OCI-LY1 (cell line): ENCODE data around the gene SDC3.
"Not testable (repeated sequence)": the region's sequence is repeated elsewhere in the genome, so short reads cannot be mapped to it uniquely, and the experiment has no call there.

Source experiments
- H2AFZ ChIP-seq: fragments of 200-600 bp; sonication (generic), shearing (Covaris generic); 2 replicates; pipeline ENCODE4 v1.6.0; 2014; ENCODE audit warnings: antibody characterized with exemption, mild to moderate bottlenecking, low read length
- H3F3A ChIP-seq: fragments of 200-600 bp; sonication (generic), shearing (Covaris generic); 2 replicates; pipeline ENCODE4 v1.6.0; 2014; ENCODE audit warnings: mild to moderate bottlenecking, antibody characterized with exemption, low read length, moderate library complexity; ENCODE audit not compliant: insufficient read depth
- H3K27ac ChIP-seq: fragments of 200-600 bp; sonication (generic); 2 replicates; pipeline ENCODE4 v1.5.1; 2014; ENCODE audit warnings: low read length, mixed run types, mild to moderate bottlenecking, low read depth; ENCODE audit not compliant: poor library complexity, severe bottlenecking
- H3K27me3 ChIP-seq: fragments of 200-600 bp; sonication (generic); 2 replicates; pipeline ENCODE4 v1.6.0; 2014; ENCODE audit warnings: antibody characterized with exemption, mild to moderate bottlenecking, low read length, moderate library complexity; ENCODE audit not compliant: insufficient read depth
- H3K36me3 ChIP-seq: fragments of 200-600 bp; sonication (generic); 2 replicates; pipeline ENCODE4 v1.6.1; 2014; ENCODE audit warnings: mild to moderate bottlenecking, antibody characterized with exemption, low read length, moderate library complexity, mixed read lengths; ENCODE audit not compliant: insufficient read depth
- H3K4me1 ChIP-seq: fragments of 200-600 bp; sonication (generic); 2 replicates; pipeline ENCODE4 v1.5.1; 2014; ENCODE audit warnings: mild to moderate bottlenecking, low read length, moderate library complexity; ENCODE audit not compliant: insufficient read depth, severe bottlenecking
- H3K4me2 ChIP-seq: fragments of 200-600 bp; sonication (generic), shearing (Covaris generic); 2 replicates; pipeline ENCODE4 v1.6.1; 2014; ENCODE audit warnings: low read length
- H3K4me3 ChIP-seq: fragments of 200-600 bp; sonication (generic); 2 replicates; pipeline ENCODE4 v1.5.1; 2014; ENCODE audit warnings: low read length, low read depth, mild to moderate bottlenecking, mixed read lengths; ENCODE audit not compliant: poor library complexity, severe bottlenecking
- H3K79me2 ChIP-seq: fragments of 200-600 bp; shearing (Covaris generic); 2 replicates; pipeline ENCODE4 v1.6.1; 2016; ENCODE audit warnings: mixed run types, low read length, mixed read lengths; ENCODE audit not compliant: insufficient read depth
- H3K9ac ChIP-seq: fragments of 200-600 bp; sonication (generic), shearing (Covaris generic); 2 replicates; pipeline ENCODE4 v1.6.1; 2014; ENCODE audit warnings: mild to moderate bottlenecking, low read length, mixed read lengths
- H3K9me2 ChIP-seq: fragments of 200-600 bp; sonication (generic), shearing (Covaris generic); 2 replicates; pipeline ENCODE4 v1.6.1; 2014; ENCODE audit warnings: low read depth, mild to moderate bottlenecking, low read length, mixed read lengths
- H3K9me3 ChIP-seq: fragments of 200-600 bp; shearing (Covaris generic); 2 replicates; pipeline ENCODE4 v1.6.1; 2014; ENCODE audit warnings: low read length, mixed read lengths
- H4K20me1 ChIP-seq: fragments of 200-600 bp; sonication (generic), shearing (Covaris generic); 2 replicates; pipeline ENCODE4 v1.6.0; 2016; ENCODE audit warnings: mild to moderate bottlenecking, low read length; ENCODE audit not compliant: insufficient read depth
- CTCF ChIP-seq: fragments of 200-600 bp; sonication (generic), shearing (Covaris generic); IDR thresholded peaks from 2 replicates; pipeline ENCODE4 v1.5.1; 2017; ENCODE audit warnings: mild to moderate bottlenecking, antibody characterized with exemption, low read length, moderate library complexity, mixed read lengths
- EZH2 ChIP-seq: fragments of 200-600 bp; sonication (generic), shearing (Covaris generic); IDR thresholded peaks from 2 replicates; pipeline ENCODE4 v1.8.0; 2017; ENCODE audit warnings: borderline replicate concordance, mixed run types, mild to moderate bottlenecking, antibody characterized with exemption, low read length, moderate library complexity, mixed read lengths

SDC3 gene

GRCh38 chr1:30950053-30950452 lies 41.5 kb upstream of the SDC3 start:
- no peak overlapping the region for H3K27ac ChIP-seq
- no peaks in the 10 kb centered on the region for H3K4me1 ChIP-seq
- no peak overlapping the region for H3K4me2 ChIP-seq
- no peaks in the 10 kb centered on the region for H3F3A ChIP-seq
- no peaks in the 10 kb centered on the region for H3K27me3 ChIP-seq
- no peak overlapping the region for H3K4me3 ChIP-seq
- no peaks in the 10 kb centered on the region for H4K20me1 ChIP-seq
- H3K9me2 ChIP-seq = no peaks in the 10 kb centered on the region
- no peak for TF ChIP-seq EZH2
- no peaks in the 10 kb centered on the region for H3K79me2 ChIP-seq
- no peak overlapping the region for H3K9ac ChIP-seq
- H2AFZ ChIP-seq = no peak overlapping the region
- no peaks in the 10 kb centered on the region for H3K9me3 ChIP-seq
- H3K36me3 ChIP-seq = peaks cover 90% of the 10 kb centered on the region

GRCh38 chr1:30949487-30949838 lies 40.9 kb upstream of the SDC3 start:
- not testable (repeated sequence) for H3K4me1 ChIP-seq, H3K9me2 ChIP-seq, H3K4me3 ChIP-seq, H3K9ac ChIP-seq, H3K27ac ChIP-seq, H2AFZ ChIP-seq, H3F3A ChIP-seq, H3K9me3 ChIP-seq, H4K20me1 ChIP-seq, H3K79me2 ChIP-seq, H3K27me3 ChIP-seq, H3K4me2 ChIP-seq
- peaks cover 90% of the 10 kb centered on the region for H3K36me3 ChIP-seq

- H3K4me1 ChIP-seq, H3K9ac ChIP-seq, H3K9me2 ChIP-seq, H3K27ac ChIP-seq, H3K79me2 ChIP-seq, H3K4me3 ChIP-seq, H3K4me2 ChIP-seq, H3K9me3 ChIP-seq, H2AFZ ChIP-seq, H3F3A ChIP-seq, H4K20me1 ChIP-seq, H3K27me3 ChIP-seq: not testable (repeated sequence)
- peaks cover 90% of the 10 kb centered on the region for H3K36me3 ChIP-seq
These were observed 40.4 kb upstream of the SDC3 start for GRCh38 chr1:30948813-30949486.

- no peaks in the 10 kb centered on the region for H3K27me3 ChIP-seq
- TF ChIP-seq CTCF (no peak), EZH2 (no peak)
- no peaks in the 10 kb centered on the region for H4K20me1 ChIP-seq
- no peaks in the 10 kb centered on the region for H3K9me3 ChIP-seq
- H3K79me2 ChIP-seq = no peaks in the 10 kb centered on the region
- H3K9ac ChIP-seq = no peak overlapping the region
- no peaks in the 10 kb centered on the region for H3K9me2 ChIP-seq
- H3K4me3 ChIP-seq = no peak overlapping the region
- H3F3A ChIP-seq = no peaks in the 10 kb centered on the region
- H3K4me1 ChIP-seq = no peaks in the 10 kb centered on the region
- peaks cover 90% of the 10 kb centered on the region for H3K36me3 ChIP-seq
- no peak overlapping the region for H3K4me2 ChIP-seq
- H3K27ac ChIP-seq = no peak overlapping the region
- no peak overlapping the region for H2AFZ ChIP-seq
These were observed 39.7 kb upstream of the SDC3 start for GRCh38 chr1:30948278-30948677.

GRCh38 chr1:30947212-30947611 lies 38.7 kb upstream of the SDC3 start:
- no peaks in the 10 kb centered on the region for H3K9me3 ChIP-seq
- H2AFZ ChIP-seq = no peak overlapping the region
- H3K4me2 ChIP-seq = no peak overlapping the region
- H4K20me1 ChIP-seq = no peaks in the 10 kb centered on the region
- TF ChIP-seq CTCF = no peak
- no peak for TF ChIP-seq EZH2
- H3K36me3 ChIP-seq = peaks cover 92% of the 10 kb centered on the region
- no peak overlapping the region for H3K9ac ChIP-seq
- no peak overlapping the region for H3K4me3 ChIP-seq
- no peaks in the 10 kb centered on the region for H3K79me2 ChIP-seq
- H3K27ac ChIP-seq = no peak overlapping the region
- H3K27me3 ChIP-seq = no peaks in the 10 kb centered on the region
- no peaks in the 10 kb centered on the region for H3K9me2 ChIP-seq
- H3K4me1 ChIP-seq = no peaks in the 10 kb centered on the region
- H3F3A ChIP-seq = no peaks in the 10 kb centered on the region
